T-helper 2 cell treated with Interferon-gamma antibody and Interleukin-4, amounts not matched to agents 100 ng/mL and 5 ng/mL, for 36 hours (primary cell): ENCODE data around the gene TACR1. TPM values are rescaled to one million over a fixed set of nuclear protein-coding genes. Genes with fewer than 3 reads are reported as not detected.
"Not testable (repeated sequence)": the region's sequence is repeated elsewhere in the genome, so short reads cannot be mapped to it uniquely, and the experiment has no call there.

Source experiments
- intact Hi-C: fragments of 100-400 bp; cut with micrococcal nuclease; formaldehyde crosslinking; loops from one replicate; pipeline ENCODE4 v1.15.1; 2023
- total RNA-seq: library from RNA; stranded (reverse); gene quantifications from 2 replicates; pipeline ENCODE4 v1.2.3, GENCODE V29; 2022

Gene TACR1
- total RNA-seq, 1 donor from 2014 or later: not detected

GRCh38 chr2:75090770-75091515 is 108.4 kb downstream of the TACR1 start:
- intact Hi-C loops: no loop called here

- intact Hi-C loops: no loop called here
Observed at GRCh38 chr2:75089471-75089870, 109.8 kb downstream of the TACR1 start.

GRCh38 chr2:75088791-75089190 is 110.5 kb downstream of the TACR1 start:
- intact Hi-C loops: no loop called here

- intact Hi-C loops: no loop called here
Observed at GRCh38 chr2:75087736-75088135, 111.6 kb downstream of the TACR1 start.

- intact Hi-C loops: no loop called here
Observed at GRCh38 chr2:75079575-75079974, 119.7 kb downstream of the TACR1 start.

GRCh38 chr2:75077909-75078308 is 121.4 kb downstream of the TACR1 start:
- intact Hi-C loops: no loop called here

DNA sequence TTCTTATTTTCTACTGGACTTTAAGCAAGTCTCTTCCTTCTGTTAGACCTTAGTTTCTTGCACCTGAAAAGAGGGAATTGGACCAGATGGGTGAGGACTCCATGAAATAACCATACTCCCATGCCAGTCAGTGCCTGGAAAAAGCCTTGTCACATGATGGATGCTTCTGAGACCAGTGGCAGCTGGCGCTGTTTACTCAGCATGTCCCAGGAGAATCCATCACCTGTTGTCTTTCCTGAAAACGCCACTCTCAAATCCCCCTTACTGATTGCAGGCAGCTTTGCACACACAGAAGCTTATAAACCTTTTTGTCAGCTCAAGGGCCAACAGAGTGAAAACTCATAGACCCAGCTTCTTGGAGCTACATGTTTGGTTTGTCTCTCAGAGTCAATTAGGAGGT is 123.2 kb downstream of the TACR1 start:
- intact Hi-C loops: no loop called here

GRCh38 chr2:75074708-75075107 is 124.6 kb downstream of the TACR1 start:
- intact Hi-C loops: no loop called here

DNA sequence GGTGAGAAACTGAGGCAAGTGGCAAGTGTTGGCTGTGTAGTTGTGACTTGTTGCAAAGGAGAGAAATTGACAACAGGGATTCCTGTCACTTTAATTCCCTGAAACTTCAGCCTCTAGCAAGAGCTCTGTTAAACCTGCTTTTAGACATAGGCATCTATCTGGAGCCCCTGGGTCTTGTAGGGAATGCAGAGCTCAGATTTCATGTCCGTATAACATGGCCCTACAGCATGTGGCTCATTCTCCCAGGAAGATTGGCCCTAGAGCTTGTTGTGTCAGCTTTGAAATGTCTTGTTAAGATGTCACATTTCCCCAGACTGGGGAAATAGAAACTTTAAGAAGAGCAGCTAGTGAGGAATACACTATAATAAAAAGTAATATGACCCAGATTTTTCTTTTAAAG is 125.1 kb downstream of the TACR1 start:
- intact Hi-C loops: no loop called here

DNA sequence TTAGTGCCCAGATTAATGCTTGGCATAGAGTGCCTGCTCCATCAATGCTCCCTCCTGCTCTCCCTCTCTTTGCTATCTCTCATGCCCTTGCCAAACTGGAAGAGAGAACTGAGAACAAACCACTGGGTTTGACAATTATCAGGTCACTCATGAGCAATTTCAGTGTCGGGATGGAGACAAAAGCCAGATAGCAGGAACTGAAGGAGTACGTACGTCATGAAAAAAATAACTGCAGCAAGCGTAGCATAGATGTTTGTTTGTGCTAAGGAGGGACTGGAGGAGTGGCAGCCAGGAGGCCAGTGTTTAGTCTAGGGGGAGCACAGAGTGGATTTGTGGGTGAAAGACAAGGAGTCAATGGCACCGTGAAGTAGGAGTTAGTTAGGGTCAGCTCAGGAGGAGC is 127.6 kb downstream of the TACR1 start:
- intact Hi-C loops: no loop called here

GRCh38 chr2:75068546-75068945 is 130.8 kb downstream of the TACR1 start:
- intact Hi-C loops: loop anchor here (5.0 to 10.0 kb wide), 2 partner anchors 144 to 334 kb away; no protein-coding TSS in a partner anchor

DNA sequence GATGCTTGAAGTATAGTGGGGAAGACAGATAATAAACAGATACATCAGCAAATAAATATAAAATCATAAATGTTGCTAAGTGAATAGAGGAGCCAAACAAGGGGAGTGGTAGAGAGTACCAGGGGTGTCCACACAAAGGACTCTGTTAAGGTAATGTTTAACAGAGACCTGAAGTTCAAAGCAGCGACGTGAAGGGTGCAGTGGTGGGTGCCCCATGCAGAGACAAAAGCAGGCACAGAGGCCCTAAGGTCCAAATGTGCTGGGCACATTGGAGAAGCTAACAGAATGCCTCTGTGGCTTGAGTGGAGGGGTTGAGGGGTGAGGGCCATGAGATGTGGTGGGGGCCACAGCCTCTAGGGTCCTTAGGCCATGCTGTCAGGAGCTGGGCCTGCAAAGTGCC is 131.8 kb downstream of the TACR1 start:
- intact Hi-C loops: loop anchor here (5.0 to 10.0 kb wide), 2 partner anchors 143 to 335 kb away; no protein-coding TSS in a partner anchor

- intact Hi-C loops: loop anchor here (5.0 to 10.0 kb wide), 2 partner anchors 142 to 336 kb away; no protein-coding TSS in a partner anchor
Observed at GRCh38 chr2:75066121-75066902, 133.0 kb downstream of the TACR1 start.

- intact Hi-C loops: loop anchor here (5.0 to 10.0 kb wide), 2 partner anchors 141 to 337 kb away; no protein-coding TSS in a partner anchor
Observed at GRCh38 chr2:75065402-75066008, 133.8 kb downstream of the TACR1 start.

- intact Hi-C loops: loop anchor here (5.0 to 10.0 kb wide), 2 partner anchors 140 to 337 kb away; no protein-coding TSS in a partner anchor
Observed at GRCh38 chr2:75064691-75065396, 134.5 kb downstream of the TACR1 start.

GRCh38 chr2:75063906-75064305 is 135.4 kb downstream of the TACR1 start:
- intact Hi-C loops: loop anchor here (10.0 kb wide), 1 partner anchor 139 kb away; no protein-coding TSS in a partner anchor

GRCh38 chr2:75058427-75058826 is 140.9 kb downstream of the TACR1 start:
- intact Hi-C loops: no loop called here

- intact Hi-C loops: not testable (repeated sequence)
Observed at GRCh38 chr2:75057150-75057549, 142.2 kb downstream of the TACR1 start.

DNA sequence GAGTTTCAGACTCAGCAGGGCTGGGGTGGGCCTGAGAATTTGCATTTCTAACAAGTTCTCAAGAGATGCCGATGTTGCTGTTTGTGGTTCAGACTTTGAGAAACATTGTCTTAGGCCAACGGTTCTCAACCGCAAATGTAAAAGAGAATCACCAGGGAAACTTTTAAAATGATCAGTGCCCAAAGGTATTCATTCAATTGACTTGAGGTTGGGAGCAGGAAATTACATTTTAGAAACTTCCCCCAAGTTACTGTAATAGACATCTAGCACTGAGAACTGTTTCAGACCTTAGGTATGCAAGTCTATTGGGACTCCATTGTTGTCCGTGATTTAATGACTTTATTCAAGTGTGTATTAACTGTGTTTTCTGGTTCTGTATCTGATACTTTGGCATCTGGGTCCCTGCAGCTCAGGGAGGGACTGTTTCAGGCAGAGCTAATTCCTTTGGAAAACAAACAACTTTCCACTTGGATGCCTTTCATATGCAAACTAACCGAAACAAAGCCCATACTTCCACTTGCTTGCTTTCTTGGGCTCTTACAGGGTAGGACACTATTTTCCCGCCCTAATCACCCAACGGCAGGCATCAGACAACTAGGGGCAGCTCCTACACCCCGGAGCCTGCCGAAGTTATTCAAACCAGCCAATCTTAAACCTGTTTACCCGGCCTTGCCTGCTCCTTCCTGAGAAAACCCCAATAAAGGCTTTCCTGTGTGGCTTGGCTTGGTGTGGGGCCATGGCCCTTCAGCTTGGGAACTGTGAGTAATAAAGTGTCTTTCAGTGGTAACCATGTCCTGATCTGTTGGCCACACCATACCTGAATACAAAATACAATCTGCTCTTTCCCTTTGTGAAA is 143.3 kb downstream of the TACR1 start:
- intact Hi-C loops: no loop called here

- intact Hi-C loops: no loop called here
Observed at GRCh38 chr2:75055142-75055819, 144.0 kb downstream of the TACR1 start.
